GM20431 (cell line): ENCODE measurements around the gene IL1R1.
"Not testable (repeated sequence)": the region's sequence is repeated elsewhere in the genome, so short reads cannot be mapped to it uniquely, and the experiment has no call there.

Source experiments
- in situ Hi-C: fragments of 300-500 bp; cut with MseI, MboI; formaldehyde crosslinking; loops from one replicate; pipeline ENCODE4 v1.15.0; 2020; ENCODE audit warnings: low sequenced_read_pairs; ENCODE audit not compliant: unreplicated experiment

Gene IL1R1, protein sequence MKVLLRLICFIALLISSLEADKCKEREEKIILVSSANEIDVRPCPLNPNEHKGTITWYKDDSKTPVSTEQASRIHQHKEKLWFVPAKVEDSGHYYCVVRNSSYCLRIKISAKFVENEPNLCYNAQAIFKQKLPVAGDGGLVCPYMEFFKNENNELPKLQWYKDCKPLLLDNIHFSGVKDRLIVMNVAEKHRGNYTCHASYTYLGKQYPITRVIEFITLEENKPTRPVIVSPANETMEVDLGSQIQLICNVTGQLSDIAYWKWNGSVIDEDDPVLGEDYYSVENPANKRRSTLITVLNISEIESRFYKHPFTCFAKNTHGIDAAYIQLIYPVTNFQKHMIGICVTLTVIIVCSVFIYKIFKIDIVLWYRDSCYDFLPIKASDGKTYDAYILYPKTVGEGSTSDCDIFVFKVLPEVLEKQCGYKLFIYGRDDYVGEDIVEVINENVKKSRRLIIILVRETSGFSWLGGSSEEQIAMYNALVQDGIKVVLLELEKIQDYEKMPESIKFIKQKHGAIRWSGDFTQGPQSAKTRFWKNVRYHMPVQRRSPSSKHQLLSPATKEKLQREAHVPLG

DNA sequence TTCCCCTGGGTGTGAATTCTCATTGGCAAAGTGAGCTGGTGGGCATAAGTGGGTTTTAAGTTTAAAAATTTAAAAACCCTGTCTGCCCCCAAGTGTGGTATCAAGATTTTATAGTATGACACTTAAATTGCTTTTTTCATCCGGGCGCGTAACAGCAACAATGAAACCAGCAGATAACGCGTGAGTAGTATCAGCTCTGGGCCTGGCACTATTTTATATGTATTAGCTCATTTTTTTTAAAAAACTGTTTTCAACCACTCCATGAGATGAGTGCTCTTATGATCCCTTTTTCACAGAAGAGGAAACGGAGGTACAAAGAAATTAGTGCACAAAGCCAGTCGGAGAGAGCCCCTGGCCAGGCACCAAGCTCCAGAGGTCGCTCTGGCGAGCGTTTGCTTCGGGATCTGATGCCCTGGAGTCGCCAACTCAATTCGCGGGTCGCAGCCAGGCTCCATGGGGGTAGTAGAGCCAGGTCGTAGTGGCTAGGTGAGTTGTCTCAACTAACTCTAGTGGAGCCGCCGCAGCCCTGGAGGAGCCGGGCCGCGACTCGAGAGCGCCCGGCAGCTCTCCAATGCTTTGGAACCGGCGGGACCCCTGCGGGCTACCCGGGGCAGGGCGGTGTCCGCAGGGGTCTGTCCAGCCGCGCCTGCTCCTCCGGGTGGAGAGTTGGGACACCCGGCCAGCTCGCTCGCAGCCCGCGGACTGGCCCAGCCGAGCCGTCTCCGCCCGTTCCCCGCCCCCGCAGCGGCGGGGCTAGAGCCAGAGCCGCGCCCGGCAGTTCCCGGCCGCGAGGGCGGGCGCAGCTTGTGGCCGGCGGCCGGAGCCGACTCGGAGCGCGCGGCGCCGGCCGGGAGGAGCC is at the start of gene IL1R1:
Gene IL1R1 (plus strand): TSS at position 777 of the 859 bp plus-strand sequence. CDS start 14,979 bp downstream, outside the sequence.
- in situ Hi-C loops = no loop called here

DNA sequence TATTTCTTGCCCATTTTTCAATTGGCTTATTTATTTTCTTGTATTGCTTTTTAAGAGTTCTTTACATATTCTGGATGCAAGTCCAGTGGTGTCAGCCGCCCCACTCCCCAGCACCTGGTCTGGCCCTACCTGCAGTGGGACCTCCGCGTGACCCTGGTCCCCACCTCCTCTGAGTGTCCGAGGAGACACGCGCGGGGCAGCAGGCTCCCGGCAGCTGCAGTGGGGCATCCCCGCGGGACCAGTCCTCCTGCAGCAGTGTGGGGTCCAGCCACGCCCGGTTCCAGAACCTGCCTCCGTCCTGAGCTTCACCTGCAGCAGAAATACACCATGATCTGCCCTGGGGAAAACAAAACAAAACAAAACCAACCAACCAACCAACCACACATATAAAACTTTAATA is 48.9 kb upstream of the IL1R1 start:
- in situ Hi-C loops = no loop called here

DNA sequence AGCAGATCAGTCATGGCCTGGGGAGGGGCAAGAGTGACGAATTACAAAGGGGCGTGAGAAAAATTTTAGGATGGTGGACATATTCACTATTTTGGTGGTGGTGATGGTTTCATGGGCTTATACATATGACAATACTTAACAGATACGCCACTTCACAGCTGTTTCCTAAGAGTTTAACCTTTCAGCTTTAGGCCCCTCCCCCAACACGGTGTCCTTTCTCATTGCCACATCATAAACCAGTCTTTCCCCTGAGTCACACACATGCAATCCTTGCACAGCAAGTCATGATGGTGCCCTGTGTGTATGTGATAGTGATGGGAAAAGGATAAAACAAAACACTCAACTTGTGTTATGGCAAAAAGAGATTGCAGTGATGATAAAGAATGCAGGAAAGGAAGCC is 47.6 kb upstream of the IL1R1 start:
- in situ Hi-C loops = no loop called here

DNA sequence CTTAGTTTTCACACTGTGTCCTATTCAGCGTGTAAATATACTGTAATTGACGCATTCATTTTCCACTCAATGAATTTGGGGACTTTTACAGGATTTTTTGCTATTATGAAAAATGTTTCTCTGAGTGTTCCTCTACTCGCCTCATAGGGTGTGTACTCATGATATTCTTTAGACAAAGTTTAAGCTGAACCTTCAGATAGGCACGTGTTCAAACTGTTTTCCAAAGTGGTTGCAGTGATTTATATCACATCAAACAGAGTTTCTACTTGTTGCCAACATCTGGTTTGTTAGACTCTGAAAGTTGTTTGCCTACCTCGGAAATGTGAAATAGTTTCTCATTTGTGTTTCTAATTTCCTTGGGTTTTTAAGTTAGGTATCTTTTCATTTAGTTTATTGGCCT is 46.4 kb upstream of the IL1R1 start:
- in situ Hi-C loops = no loop called here

DNA sequence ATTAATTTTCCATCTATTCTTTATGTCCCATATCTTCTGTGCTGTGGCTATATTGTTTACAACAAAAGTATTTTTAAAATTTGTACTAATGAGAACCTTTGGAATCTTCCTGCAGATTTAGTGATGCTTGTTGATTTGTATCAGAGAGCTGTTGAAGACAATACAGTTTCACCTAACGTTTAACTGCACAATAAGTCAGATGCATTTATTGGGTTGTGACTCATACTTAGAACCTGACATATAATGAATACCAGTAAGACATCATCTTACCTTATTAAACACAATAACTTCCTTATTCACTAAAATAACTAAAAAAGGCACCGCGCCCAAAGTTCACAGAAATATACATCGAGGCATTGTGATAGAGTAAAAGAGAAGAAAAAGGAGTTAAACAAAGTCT is 43.8 kb upstream of the IL1R1 start:
- in situ Hi-C loops = no loop called here

DNA sequence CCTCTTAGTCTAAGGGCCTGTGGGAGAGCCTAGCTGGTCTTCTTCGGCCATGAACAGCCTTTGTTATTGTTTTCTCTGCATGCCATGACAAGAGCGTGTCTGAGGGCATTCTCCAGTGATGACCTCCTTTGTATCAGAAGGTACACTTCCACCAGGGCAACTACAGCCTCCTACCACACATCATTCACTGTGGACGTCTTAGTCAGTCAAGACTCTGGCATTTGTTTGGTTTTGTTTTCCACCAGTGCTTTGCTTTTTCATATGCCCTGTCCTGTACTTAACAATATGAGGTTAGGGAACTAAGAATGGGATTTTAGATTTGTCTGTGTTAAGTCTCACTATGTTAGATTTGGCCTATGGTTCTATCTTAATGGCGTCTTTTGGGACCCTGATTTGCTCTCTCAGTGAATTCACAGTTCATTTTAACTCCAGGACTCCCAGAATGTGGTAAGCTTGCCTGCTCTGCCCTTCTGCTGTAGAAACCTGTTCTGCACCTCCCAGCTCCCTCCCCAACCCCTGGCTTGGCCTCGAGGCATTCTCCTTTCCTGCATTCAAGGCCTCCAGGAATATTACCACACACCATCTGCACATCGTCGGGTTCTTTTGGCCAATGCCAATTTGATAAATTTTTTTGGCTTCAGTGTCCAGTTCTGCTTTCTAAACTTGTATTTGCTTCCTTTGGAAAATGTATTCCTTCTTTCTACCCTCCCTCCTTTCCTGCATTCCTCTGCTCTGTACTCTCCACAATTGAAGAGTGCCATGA is 42.8 kb upstream of the IL1R1 start:
- in situ Hi-C loops = no loop called here

DNA sequence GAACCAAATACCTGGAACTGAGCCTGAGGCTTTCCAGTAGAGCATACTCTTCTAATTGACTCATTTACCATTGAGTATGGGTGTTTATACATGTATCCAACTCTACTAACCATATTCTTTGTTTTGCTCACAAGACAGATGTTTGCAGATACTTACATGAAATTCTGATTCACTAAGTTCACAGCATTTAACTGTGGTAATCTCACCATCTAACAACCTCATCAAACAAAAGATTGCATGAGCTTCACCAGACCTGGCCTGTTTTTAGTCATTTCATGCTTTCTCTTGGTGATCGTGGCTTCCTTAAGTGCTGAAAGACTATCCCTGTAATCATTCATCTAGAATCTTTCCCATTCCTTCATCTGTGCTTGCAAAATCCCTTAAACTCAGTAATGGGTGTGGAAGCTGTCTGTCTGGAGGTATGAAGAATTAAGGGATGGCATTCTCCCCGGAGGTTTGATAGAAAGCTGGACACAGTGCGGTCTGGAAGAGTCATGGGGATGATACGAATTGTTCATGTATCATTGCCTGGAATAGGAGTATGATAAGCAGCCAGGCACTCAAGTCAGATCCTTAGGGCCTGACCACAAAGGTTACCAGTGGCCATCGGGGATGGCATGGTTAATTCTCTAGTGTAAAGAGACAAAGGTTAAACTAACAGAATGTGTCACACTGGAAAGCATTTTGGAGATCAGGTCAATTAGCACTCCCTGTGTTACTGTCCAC is 42.0 kb upstream of the IL1R1 start:
- in situ Hi-C loops = no loop called here

DNA sequence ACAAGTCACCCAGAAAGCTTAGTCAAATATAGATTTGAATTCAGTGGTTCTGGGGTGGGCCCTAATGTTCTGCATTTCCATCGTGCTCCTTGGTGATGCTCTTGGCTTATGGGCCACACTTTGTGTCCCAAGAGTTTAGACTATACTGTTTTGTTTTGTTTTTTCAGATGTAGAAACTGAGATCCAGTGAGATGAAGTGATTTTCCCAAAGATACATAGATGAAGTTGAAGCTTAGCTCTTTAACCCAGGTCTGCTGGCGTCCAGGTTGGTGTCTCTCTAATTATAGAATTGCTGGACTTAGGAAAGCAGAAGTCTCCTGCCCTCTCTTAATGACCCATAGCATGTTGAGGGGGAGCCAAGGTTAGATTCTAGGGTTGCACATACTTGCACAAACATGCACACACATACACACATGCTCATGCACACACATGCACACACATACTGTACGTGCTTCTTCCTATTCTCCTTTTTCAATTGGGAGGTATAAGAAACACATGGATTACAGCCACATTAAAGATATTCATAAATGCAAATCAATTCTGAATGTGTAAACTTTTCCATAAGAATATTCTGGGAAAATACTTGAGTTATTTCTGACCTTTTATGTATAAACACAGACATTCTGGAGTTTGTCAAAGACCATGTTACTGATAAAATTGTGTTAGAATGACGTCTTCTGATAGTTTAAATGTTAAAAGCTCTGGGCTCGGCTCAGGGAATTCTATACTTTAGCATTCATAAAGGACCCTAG is 41.3 kb upstream of the IL1R1 start:
- in situ Hi-C loops = no loop called here

DNA sequence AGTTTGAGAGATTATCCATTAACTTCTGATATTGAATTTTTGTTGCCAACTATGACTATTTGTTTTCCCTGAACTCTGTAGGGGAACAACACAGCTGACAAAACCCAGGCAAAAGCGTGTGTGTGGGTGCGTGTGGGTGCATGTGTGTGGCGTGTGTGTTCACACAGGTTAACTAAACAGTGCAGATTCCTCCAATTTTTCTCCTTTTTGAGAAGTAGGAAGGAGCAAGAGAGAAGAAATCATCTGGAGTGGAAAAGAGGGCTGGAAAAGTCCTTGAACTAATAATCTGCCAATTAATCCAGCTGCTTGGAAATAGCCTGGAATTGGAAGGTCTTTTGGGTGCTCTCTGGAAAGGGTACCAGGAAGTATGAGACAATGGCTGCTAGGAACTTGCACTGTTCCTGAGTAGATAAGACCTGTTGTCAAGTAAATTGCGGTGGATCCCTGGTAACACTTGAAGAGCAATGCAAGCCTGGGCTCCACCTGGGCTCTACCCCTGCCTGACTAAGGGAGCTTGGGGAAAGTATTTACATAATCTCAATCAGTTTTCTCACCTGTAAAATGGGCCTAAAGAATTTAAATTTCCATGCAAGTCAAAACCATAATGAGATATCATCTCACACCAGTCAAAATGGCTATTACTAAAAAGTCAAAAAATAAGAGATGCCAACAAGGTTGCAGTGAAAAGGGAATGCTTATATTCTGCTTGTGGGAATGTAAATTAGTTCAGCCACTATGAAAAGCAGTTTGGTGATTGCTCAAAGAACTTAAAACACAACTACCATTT is 40.5 kb upstream of the IL1R1 start:
- in situ Hi-C loops = no loop called here

DNA sequence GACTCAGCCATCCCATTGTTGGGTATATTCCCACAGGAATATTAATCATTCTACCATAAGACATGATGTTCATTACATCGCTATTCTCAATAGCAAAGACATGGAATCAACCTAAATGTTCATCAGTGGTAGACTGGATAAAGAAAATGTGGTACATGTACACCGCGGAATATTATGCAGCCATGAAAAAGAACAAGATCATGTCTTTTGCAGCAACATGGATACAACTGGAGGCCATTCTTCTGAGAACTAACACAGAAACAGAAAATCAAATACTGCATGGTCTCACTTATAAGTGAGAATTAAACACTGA is 40.0 kb upstream of the IL1R1 start:
- in situ Hi-C loops = not testable (repeated sequence)

DNA sequence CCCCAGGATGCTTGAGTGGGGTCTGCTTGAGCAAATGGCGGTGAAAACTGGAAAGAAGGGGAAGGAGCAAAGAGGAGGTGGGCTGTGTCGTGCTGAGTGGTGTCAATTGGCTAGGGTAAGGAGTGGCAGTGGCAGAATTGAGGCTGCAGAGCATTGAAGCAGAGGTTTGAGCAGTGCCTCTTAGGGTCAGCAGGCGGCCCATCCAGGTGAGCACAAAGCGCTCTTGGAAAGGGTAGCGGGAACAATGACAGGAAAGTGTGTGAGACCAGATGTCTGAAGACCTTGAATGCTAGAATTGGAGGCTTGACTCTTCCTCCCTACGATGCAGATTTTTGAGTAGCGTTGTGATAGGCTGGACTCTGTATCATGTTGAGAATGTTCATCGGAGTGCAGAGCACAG is 39.3 kb upstream of the IL1R1 start:
- in situ Hi-C loops = no loop called here

DNA sequence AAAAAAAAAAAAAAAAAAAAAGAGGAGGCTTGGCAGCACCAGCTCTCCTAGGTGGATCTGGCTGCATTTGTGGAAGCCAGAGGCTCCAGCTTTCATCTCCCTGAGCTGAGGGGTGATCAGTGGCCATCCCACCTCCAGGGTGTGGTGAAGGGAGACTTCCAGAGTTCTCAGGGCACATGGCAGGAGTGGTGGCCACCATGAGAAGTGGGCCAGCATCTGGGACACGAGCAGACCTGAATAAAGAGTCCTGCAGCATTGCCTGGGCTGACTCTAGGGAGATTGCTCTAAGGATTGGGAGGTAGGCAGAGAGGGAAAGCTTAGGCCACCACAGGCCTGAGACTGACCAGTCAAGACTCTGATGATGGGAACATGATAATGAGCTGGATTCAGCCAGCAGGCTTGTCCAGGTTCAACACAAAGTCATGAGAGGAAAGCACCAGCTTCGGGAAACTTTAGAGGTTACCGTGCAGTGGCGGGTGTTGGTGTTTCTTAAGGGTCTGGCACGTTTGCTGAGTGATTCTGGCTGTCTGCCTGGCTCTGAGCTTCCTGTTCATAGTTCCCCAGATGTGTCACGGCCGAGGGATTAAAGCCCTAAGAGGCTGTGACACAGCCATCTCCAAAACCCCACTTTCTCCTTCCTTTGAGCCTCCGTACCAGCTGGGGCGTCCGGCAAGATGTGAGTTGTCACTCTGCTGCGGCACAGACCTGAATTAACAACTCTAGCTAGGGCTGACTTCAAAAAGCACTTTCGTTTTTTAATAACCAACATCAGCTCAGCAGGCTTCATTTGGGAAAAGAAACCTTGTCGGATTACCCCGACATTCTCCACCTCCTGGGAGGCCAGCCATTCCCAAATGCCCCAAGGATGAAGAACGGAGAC is 38.3 kb upstream of the IL1R1 start:
- in situ Hi-C loops = no loop called here

DNA sequence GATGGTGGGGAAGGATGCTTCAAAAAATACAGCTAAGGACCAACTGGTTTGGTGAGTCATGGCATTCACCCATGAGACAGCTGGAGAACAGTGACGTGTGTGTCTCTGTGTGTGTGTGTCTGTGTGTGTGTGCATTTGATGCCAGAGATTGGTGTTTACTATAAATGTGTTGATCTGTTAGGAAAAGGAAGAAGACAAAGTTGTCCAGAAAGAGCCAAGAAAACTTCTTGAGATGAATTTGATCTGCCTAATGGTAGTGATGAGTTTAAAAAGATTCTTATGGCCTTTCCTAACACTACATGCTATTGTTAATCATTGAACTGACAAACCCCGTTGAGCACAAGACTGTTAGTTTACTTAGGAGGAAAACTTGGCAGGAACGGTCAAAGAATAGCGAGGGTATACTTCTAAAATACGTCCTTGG is 36.4 kb upstream of the IL1R1 start:
- in situ Hi-C loops = no loop called here

DNA sequence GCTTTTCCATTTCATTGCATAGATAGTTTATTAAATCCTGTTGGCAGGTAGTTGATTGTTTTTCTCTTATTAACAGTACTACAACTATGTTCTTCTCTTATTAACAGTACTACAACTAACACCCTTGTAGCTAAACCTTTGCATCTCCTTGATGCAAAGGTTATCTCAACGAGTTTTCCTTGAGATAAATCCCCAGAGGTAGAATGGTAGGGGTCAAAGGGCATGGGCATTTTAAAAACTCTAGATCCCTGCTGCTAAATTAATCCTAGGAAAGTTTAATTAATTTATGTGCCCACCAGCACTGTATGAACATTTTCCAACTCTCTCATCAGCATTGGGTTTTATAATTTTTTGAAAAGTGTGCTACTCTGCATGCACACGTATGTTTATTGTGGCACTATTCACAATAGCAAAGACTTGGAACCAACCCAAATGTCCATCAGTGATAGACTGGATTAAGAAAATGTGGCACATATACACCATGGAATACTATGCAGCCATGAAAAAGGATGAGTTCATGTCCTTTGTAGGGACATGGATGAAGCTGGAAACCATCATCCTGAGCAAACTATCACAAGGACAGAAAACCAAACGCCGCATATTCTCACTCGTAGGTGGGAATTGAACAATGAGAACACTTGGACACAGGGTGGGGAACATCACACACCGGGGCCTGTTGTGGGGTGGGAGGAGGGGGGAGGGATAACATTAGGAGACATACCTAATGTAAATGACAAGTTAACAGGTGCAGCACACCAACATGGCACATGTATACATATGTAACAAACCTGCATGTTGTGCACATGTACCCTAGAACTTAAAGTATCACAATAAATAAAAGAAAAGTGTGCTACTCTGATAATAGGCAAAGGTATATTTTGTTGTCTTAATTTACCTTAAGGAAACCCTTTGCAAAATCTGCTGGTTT is 35.5 kb upstream of the IL1R1 start:
- in situ Hi-C loops = not testable (repeated sequence)

DNA sequence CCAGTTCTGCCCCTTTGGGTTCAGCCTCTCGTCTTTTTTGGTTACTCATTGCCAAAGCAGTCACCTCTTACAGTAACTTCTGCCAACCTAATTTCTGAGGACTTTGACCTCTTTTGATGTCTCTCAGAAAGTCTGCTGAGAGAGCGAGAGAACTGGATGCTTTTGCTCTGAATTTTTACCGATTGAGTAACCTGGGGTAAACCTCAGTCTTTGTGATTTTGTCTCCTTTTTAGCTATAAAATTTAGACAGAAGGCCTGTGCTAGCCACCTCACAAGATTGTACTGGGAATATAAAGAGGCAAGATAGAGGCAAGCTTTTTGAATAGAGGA is 34.8 kb upstream of the IL1R1 start:
- in situ Hi-C loops = no loop called here

DNA sequence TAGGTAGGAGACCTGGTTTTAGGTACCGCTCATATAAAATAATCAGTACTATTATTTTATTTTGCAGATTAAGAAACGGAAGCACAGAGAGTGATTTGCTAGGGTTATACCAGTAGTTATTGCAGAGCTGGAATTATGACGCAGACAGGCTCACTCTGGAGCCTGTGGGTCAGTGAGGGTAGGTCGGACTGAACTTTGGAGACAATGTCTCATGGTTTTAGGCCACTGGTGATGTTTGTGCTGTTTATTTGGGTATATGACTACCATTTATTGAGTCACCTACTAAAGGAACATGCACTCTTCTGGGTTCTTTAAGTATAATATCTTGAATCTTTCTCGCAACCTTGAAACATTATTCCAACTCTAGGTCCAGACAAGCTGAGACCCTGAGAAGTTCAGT is 33.5 kb upstream of the IL1R1 start:
- in situ Hi-C loops = no loop called here

DNA sequence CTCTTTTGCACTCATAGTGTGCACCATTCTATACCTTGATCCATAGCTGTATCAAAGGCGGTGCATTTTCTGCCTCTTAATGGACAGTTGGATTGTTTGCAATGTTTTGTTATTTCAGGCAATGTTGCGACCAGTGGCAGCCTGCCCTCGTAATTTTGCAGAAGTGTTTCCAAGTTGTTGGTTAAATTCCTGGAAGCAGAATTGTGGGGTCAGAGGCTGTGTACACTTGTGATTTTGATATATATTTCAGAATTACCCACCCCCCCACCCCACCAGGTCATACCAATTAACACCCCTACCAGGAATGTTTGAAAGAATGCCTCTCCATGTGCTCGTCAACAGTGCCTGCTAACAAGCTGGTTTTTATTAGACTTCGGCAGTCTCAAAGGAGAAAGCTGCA is 32.4 kb upstream of the IL1R1 start:
- in situ Hi-C loops = no loop called here
